ENCODE measurements around the gene ITGBL1.

GRCh38 chr13:101450749-101451130 is 1.7 kb upstream of the ITGBL1 start:
- TF ChIP-seq CTCF (IDR thresholded peaks at IDR 0.05), result no peak
- no peak for TF ChIP-seq POLR2A (IDR thresholded peaks at IDR 0.05)
